Measurements from ENCODE around the gene FAM200C.
A peak's percentile ranks its signal among the peaks of the same experiment; 100 is the strongest.

FAM200C gene

GRCh38 chr5:160420331-160420610 is 20.4 kb upstream of the FAM200C start:
- TF ChIP-seq, protein P1, sequence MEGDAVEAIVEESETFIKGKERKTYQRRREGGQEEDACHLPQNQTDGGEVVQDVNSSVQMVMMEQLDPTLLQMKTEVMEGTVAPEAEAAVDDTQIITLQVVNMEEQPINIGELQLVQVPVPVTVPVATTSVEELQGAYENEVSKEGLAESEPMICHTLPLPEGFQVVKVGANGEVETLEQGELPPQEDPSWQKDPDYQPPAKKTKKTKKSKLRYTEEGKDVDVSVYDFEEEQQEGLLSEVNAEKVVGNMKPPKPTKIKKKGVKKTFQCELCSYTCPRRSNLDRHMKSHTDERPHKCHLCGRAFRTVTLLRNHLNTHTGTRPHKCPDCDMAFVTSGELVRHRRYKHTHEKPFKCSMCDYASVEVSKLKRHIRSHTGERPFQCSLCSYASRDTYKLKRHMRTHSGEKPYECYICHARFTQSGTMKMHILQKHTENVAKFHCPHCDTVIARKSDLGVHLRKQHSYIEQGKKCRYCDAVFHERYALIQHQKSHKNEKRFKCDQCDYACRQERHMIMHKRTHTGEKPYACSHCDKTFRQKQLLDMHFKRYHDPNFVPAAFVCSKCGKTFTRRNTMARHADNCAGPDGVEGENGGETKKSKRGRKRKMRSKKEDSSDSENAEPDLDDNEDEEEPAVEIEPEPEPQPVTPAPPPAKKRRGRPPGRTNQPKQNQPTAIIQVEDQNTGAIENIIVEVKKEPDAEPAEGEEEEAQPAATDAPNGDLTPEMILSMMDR (IDR thresholded peaks at IDR 0.05; ENCODE audit: insufficient read depth, low read depth, low read length, missing control alignments), result no peak

GRCh38 chr5:160419458-160420330 is 19.8 kb upstream of the FAM200C start:
- TF ChIP-seq, protein P1 (IDR thresholded peaks at IDR 0.05; ENCODE audit: insufficient read depth, low read depth, low read length, missing control alignments), result no peak

More at GRCh38 chr5:160420331-160420610, 20.4 kb upstream of the FAM200C start:
- no peak for DNase-seq (ENCODE audit: low read depth)
- no peak overlapping the region for H3K4me3 ChIP-seq (ENCODE audit: low read length)

GRCh38 chr5:160418561-160419457 is 19.0 kb upstream of the FAM200C start, which contains the start of gene SLU7:
TSS of gene SLU7 (minus strand) at chr5:160419081. CDS start at chr5:160415294, 3,787 bp downstream.
- TF ChIP-seq, protein P1 (IDR thresholded peaks at IDR 0.05; ENCODE audit: insufficient read depth, low read depth, low read length, missing control alignments), result no peak
- DNase-seq (ENCODE audit: low read depth), result peak; percentile 96

More at GRCh38 chr5:160419458-160420330, 19.8 kb upstream of the FAM200C start:
- peak overlapping the region; percentile 94 for H3K4me3 ChIP-seq (ENCODE audit: low read length)
- no peak for DNase-seq (ENCODE audit: low read depth)

GRCh38 chr5:160398806-160399205 is 1.0 kb downstream of the FAM200C start:
- TF ChIP-seq, protein P1 (IDR thresholded peaks at IDR 0.05; ENCODE audit: insufficient read depth, low read depth, low read length, missing control alignments), result no peak
- no peak for DNase-seq (ENCODE audit: low read depth)
- H3K4me3 ChIP-seq (ENCODE audit: low read length), result peak overlapping the region; percentile 83

More at GRCh38 chr5:160418561-160419457, 19.0 kb upstream of the FAM200C start, which contains the start of gene SLU7:
- peak within 1 kb of the TSS; percentile 94 for H3K4me3 ChIP-seq (ENCODE audit: low read length)

- TF ChIP-seq, protein P1 (IDR thresholded peaks at IDR 0.05; ENCODE audit: insufficient read depth, low read depth, low read length, missing control alignments), result no peak
- DNase-seq (ENCODE audit: low read depth), result no peak
- H3K4me3 ChIP-seq (ENCODE audit: low read length), result no peak overlapping the region
These were observed 2.4 kb downstream of the FAM200C start for GRCh38 chr5:160397492-160397891.

GRCh38 chr5:160395111-160395510 is 4.7 kb downstream of the FAM200C start:
- TF ChIP-seq, protein P1 (IDR thresholded peaks at IDR 0.05; ENCODE audit: insufficient read depth, low read depth, low read length, missing control alignments), result no peak
- no peak for DNase-seq (ENCODE audit: low read depth)
- no peak overlapping the region for H3K4me3 ChIP-seq (ENCODE audit: low read length)
